Measurements from ENCODE around the gene USP48. TPM values are rescaled to one million over a fixed set of nuclear protein-coding genes. Genes with fewer than 3 reads are reported as not detected.

USP48 gene, protein sequence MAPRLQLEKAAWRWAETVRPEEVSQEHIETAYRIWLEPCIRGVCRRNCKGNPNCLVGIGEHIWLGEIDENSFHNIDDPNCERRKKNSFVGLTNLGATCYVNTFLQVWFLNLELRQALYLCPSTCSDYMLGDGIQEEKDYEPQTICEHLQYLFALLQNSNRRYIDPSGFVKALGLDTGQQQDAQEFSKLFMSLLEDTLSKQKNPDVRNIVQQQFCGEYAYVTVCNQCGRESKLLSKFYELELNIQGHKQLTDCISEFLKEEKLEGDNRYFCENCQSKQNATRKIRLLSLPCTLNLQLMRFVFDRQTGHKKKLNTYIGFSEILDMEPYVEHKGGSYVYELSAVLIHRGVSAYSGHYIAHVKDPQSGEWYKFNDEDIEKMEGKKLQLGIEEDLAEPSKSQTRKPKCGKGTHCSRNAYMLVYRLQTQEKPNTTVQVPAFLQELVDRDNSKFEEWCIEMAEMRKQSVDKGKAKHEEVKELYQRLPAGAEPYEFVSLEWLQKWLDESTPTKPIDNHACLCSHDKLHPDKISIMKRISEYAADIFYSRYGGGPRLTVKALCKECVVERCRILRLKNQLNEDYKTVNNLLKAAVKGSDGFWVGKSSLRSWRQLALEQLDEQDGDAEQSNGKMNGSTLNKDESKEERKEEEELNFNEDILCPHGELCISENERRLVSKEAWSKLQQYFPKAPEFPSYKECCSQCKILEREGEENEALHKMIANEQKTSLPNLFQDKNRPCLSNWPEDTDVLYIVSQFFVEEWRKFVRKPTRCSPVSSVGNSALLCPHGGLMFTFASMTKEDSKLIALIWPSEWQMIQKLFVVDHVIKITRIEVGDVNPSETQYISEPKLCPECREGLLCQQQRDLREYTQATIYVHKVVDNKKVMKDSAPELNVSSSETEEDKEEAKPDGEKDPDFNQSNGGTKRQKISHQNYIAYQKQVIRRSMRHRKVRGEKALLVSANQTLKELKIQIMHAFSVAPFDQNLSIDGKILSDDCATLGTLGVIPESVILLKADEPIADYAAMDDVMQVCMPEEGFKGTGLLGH
- total RNA-seq (2022; extraction: Qiagen RNA extraction; ENCODE audit: low read depth), result 16.0 to 18.6 TPM (median 18.3 TPM) in 5 replicates

DNA sequence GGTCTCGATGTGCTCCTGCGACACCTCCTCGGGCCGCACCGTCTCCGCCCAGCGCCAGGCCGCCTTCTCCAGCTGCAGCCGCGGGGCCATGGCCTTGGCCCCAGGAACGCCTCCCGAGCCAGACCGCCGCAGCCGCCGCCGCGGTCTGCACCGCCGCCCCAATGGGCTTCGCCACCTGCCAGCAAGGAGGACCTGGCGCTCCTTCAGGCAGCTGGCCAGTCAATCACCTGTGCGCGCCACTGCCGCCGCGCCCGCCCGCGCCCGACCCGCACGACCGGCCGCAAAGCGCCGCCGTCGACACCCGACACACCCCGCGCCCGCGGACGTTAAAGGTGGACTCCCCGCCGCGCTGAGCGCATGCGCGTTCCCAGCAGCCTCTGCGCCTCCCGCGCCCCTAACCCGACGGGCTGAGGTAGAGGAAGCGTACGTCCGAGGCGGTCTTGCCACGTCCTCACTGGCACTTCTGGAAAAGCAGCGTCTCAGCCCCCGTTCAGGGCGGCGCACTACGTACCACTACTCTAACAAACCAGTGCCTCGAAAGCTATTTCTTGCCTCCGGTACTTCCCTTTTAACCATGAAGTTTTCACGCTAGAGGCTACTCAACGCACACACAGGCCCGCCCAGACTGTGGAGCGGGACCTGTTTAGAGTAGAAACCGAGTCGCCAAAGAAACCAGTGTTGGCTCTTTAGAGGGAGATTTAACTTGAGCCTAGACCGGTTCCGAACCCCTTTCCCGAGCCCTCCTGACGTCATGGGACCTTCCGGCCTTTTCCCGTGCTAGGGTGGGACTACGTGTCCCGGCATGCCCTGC lies at the start of gene USP48:
TSS of gene USP48 (minus strand) at position 282 of the 811 bp plus-strand sequence. CDS start at position 90, 192 bp downstream.

DNA sequence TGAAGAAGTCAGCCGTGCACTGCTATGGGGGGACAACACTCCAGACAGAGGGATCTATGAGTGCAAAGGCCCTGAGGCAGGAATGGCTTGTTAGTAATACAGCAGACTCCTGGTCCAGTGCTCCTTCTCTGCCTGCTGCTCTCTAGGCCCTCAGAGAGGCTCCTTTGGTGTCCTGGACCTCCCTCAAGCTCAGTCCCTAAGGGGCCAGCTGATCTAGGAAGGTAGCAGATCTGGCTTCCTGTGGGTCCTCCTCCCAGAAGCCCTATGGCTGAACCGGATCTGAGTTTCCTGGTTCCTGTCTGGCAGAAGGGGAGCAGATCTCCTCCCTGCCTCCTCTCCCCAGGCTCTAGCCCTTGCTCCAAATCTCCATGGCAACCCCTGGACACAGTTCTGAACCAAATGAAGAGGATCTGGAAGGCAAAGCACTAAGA lies 28.9 kb upstream of the USP48 start, which contains the start of gene LDLRAD2:
TSS of gene LDLRAD2 (plus strand) at position 391 of the 431 bp plus-strand sequence. CDS start 187 bp downstream, outside the sequence.

DNA sequence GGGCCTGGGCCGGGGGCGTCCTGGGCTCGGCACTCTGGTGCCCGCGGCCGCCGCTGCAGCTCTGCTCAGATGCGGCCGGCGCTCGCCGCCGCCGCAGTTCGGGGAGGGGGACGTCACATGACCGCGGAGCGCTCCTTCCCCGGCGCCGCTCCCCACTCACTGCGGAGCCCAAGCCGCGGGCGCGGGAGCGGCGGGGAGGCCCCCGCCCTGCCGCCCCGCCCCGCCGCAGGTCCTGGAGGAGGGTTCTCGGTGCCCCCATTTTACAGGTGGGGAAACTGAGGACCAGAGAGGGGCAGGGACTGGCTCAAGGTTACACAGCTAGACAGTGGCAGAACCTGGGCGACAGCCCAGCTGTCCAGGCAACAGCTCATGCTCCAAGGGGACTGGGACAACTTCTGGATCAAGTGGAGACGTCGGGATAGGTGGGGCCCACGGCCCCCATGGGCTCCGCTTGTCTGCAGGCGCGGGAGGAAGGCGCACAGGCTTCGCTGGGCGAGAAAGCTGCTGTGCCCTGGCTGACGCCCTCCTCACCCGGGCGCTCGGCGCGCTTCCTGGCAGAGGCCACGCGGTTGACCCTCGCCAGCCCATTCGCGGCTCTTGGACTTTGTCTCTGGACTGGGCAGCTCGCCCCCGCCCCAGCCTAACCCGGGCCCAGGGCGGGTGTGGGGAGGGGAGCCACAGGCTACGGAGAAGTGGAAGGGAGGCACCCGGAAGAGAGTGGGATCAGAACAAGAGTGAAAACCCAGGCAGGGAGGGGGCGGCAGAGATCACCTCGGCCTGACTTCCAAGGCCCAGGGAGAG lies 113.5 kb downstream of the USP48 start, which contains the start of gene RAP1GAP:
TSS of gene RAP1GAP (minus strand) at position 100 of the 801 bp plus-strand sequence. CDS start 49,325 bp downstream, outside the sequence.

Other genes with a start within 250 kb of the USP48 start
- 8.7 to 14.4 TPM (median 12.2 TPM) in 5 replicates for gene RAP1GAP, start 113.8 kb downstream of the USP48 start, total RNA-seq (2022; extraction: Qiagen RNA extraction; ENCODE audit: low read depth)
- 0.10 to 0.33 TPM (median 0.14 TPM) in 5 replicates for gene LDLRAD2, start 29.1 kb upstream of the USP48 start, total RNA-seq (2022; extraction: Qiagen RNA extraction; ENCODE audit: low read depth)
- gene HSPG2, start 154.2 kb upstream of the USP48 start, total RNA-seq (2022; extraction: Qiagen RNA extraction; ENCODE audit: low read depth), result 48.7 to 70.8 TPM (median 55.7 TPM) in 5 replicates
- gene CELA3B, start 193.9 kb upstream of the USP48 start, total RNA-seq (2022; extraction: Qiagen RNA extraction; ENCODE audit: low read depth), result not detected in 5 replicates
- gene CELA3A, start 218.5 kb upstream of the USP48 start, total RNA-seq (2022; extraction: Qiagen RNA extraction; ENCODE audit: low read depth), result not detected in 5 replicates

All from A549 treated with CpdA at 1 μM for 4 hours (cell line).